ENCODE measurements around the gene CD63.

DNA sequence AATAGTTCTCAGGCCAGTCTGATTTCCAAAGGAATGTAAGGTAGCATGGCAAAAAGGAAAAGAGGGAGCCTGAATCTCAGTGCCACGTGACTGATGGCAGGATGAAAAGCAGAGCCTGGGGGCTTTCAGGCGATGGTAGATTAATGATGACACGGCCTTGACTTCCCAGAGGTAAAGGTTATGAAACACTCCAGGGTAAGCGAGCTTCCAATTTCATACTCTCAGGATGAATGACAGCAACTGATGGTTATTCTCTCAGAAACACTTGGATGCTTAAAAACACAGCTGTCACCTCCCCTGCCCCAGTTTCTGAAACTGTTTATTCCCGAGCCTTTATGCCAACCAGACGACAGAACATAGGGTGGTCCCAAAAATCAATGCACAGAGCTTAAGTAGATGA, 42.9 kb upstream of the CD63 start:
- no peak for TF ChIP-seq YY1 (tag by site-specific recombination; IDR thresholded peaks at IDR 0.05)
- TF ChIP-seq ZNF184 (tag by site-specific recombination; IDR thresholded peaks at IDR 0.05) = no peak
- TF ChIP-seq KLF9 (tag by site-specific recombination; IDR thresholded peaks at IDR 0.05; ENCODE audit: low read depth) = no peak
- no peak for TF ChIP-seq ZNF747 (tag by site-specific recombination; IDR thresholded peaks at IDR 0.05)
- no peak for TF ChIP-seq ZNF510 (tag by site-specific recombination; IDR thresholded peaks at IDR 0.05; ENCODE audit: insufficient replicate concordance)
- TF ChIP-seq ZNF16 (tag by site-specific recombination; IDR thresholded peaks at IDR 0.05; ENCODE audit: low read depth) = no peak
- no peak for TF ChIP-seq ZNF223 (tag by site-specific recombination; IDR thresholded peaks at IDR 0.05)
- TF ChIP-seq, protein P1, sequence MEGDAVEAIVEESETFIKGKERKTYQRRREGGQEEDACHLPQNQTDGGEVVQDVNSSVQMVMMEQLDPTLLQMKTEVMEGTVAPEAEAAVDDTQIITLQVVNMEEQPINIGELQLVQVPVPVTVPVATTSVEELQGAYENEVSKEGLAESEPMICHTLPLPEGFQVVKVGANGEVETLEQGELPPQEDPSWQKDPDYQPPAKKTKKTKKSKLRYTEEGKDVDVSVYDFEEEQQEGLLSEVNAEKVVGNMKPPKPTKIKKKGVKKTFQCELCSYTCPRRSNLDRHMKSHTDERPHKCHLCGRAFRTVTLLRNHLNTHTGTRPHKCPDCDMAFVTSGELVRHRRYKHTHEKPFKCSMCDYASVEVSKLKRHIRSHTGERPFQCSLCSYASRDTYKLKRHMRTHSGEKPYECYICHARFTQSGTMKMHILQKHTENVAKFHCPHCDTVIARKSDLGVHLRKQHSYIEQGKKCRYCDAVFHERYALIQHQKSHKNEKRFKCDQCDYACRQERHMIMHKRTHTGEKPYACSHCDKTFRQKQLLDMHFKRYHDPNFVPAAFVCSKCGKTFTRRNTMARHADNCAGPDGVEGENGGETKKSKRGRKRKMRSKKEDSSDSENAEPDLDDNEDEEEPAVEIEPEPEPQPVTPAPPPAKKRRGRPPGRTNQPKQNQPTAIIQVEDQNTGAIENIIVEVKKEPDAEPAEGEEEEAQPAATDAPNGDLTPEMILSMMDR (tag by site-specific recombination; IDR thresholded peaks at IDR 0.05) = no peak
